Airway epithelial cell (primary cell): ENCODE results near the gene CFHR2. TPM values are rescaled to one million over a fixed set of nuclear protein-coding genes. Genes with fewer than 3 reads are reported as not detected.

Experiments
- total RNA-seq: library from RNA; depleted of rRNA; stranded (reverse); fragments of >200 nt; gene quantifications from 2 replicates; pipeline ENCODE4 v1.2.3, GENCODE V29; 2015

CFHR2 gene
- not detected in 2 replicates for total RNA-seq

GRCh38 chr1:196943568-196943967 lies at the start of gene CFHR2:
CFHR2 (plus strand) TSS chr1:196943738; CDS start chr1:196943881, 143 bp downstream.

GRCh38 chr1:196977278-196977677 lies 33.7 kb downstream of the CFHR2 start, which contains the start of gene CFHR5:
CFHR5 (plus strand) TSS chr1:196977556; CDS start chr1:196977665, 109 bp downstream.

Other genes with a start within 250 kb of the CFHR2 start
- gene CFHR3, start 168.9 kb upstream of the CFHR2 start, total RNA-seq: not detected in 2 replicates
- not detected in 2 replicates for gene CFHR1, start 124.0 kb upstream of the CFHR2 start, total RNA-seq
- not detected in 2 replicates for gene CFHR4, start 55.7 kb upstream of the CFHR2 start, total RNA-seq
- gene CFHR5, start 33.8 kb downstream of the CFHR2 start, total RNA-seq: not detected in 2 replicates
- gene F13B, start 123.5 kb downstream of the CFHR2 start, total RNA-seq: not detected in 2 replicates
- 15.9 and 21.7 TPM in 2 replicates for gene ASPM, start 202.9 kb downstream of the CFHR2 start, total RNA-seq